Right ventricle myocardium inferior (tissue), 1 donor: Measurements from ENCODE around the gene SLN. TPM values are rescaled to one million over a fixed set of nuclear protein-coding genes. Genes with fewer than 3 reads are reported as not detected.

Experiments
- ATAC-seq: fragments of 200-7000 bp; cut with Tn5 transposase; one replicate; pipeline ENCODE4 v1.9.1; 2020; ENCODE audit warnings: mild to moderate bottlenecking, moderate library complexity
- DNase-seq: peaks from one replicate; pipeline ENCODE4 v3.0.0; 2021; ENCODE audit errors: missing footprints
- intact Hi-C: fragments of 100-400 bp; cut with DNase I; formaldehyde crosslinking; loops from one replicate; pipeline ENCODE4 v1.11.0; 2022
- total RNA-seq: library from RNA; stranded (reverse); fragmentation: NEBNext Ultra II Directional; extraction: Animal tissue kit (Norgen Biotek cat#: 25700); gene quantifications from one replicate; pipeline ENCODE4 v1.2.1, GENCODE V29; 2021
- donor health status: DM: no; HTN: yes; CAD: no; lungs with severe emphysema.

Gene SLN
- total RNA-seq, 1 donor from 2014 or later: 23.2 TPM

DNA sequence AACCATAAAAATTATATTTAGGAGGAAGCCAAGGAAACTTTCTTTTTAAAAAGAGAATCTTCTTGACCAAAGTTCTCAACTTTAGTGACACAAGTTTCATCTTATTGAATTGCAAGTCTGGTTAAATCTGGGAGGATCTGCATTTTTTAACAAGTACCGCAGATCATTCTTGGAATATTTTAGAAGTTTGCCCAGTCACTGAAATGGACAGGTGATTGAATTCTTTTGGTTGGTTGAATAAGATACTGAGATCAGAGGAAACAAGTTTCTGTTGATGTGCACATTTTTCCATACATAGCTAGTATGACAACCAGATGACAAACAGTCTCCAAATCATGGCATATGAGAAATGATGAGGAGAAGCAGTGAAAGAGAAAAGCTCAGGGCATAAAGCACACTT is 50.2 kb downstream of the SLN start:
- ATAC-seq (no peak), DNase-seq (no peak)
- intact Hi-C loops: no loop called here

DNA sequence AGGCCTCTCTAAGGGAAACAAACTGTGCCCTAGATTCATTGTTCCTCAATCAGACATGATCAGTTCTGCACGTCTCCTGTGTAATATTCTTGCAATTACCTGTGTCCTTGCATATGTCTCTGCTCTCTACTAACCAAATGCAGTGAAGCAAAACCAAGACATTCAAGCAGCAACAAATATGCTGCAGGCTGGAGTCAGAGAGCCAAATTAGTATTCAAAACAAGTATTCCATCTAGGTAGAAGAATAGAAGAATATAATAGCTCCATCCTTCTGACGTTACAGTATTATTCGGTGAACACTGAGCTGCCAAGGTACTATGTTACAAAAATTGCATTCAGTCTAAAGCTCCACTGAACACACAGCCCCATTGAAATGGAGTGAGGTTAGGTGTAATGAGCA is 51.8 kb downstream of the SLN start:
- intact Hi-C loops: no loop called here
- ATAC-seq: no peak

DNA sequence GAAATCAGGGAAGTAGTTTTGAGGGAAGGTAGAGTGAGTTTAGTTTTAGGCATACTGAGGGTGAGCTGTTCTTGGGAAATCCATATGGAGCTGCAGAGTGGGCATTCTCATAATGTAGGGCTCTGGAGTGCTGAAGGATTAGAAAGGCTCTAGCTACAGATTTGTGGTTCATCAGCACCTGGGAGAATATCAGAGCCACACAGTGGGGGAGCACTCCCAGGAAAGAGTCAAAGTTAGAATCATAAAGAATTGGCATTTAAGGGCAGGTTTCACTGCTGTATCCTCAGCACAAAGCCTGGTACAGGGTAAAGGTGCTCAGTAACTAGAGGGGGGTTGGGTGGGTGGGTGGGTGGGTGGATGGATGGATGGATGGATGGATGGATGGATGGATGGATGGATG is 52.5 kb downstream of the SLN start:
- ATAC-seq (no peak), DNase-seq (no peak)
- intact Hi-C loops: no loop called here

More for the DNA sequence above, 51.8 kb downstream of the SLN start:
- no peak for DNase-seq

Other genes starting within 250 kb of the SLN start
- gene ALKBH8, start 146.3 kb downstream of the SLN start, total RNA-seq: 5.5 TPM
- 0.41 TPM for gene ELMOD1, start 120.9 kb downstream of the SLN start, total RNA-seq
- 0.46 TPM for gene SLC35F2, start 146.7 kb upstream of the SLN start, total RNA-seq
- 1.1 TPM for gene RAB39A, start 216.4 kb upstream of the SLN start, total RNA-seq